ENCODE data around the gene PPP4R3B. TPM values are rescaled to one million over a fixed set of nuclear protein-coding genes. Genes with fewer than 3 reads are reported as not detected.

PPP4R3B gene
- polyA plus RNA-seq, 1 donor (not counting 4 experiments of a cell fraction or from before 2014, with no cell fraction given): 30.1 TPM

DNA sequence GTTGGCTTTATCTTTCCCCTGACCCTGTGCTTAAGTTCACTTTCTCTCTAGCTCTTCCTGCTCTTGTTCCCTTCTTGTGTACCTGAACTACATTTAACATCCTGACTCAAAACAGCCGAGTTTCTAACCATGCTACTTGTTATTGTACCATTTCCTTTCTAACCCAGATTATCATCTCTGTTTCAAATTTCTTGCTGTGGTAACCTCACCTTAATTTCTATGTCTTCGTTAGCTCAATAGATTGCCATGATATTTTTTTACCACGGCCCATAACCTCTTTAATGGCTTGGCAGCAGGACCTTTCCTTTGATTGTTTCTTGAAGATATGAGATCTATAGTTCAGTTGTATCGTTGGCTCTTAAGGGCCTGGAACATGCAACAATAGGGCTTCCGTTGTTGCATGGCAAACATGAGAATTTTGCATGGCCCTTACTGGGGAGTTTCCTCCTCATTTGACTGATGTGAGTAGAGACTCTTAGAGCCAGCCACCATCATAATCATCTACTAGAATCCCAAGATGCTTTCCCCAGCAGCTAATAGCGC, 86.8 kb downstream of the PPP4R3B start:
- H3K36me3 ChIP-seq (ENCODE audit: control insufficient read depth in 2 of 2, extremely low read depth in 1 of 2, insufficient read depth in 2 of 2, low read length in 2 of 2): peaks cover 4 to 6% of the 10 kb centered on the region in 2 experiments
- TF ChIP-seq CTCF (optimal IDR thresholded peaks at IDR 0.05 in 1 of 3, IDR thresholded peaks at IDR 0.05 in 1 of 3, conservative IDR thresholded peaks at IDR 0.05 in 1 of 3; ENCODE audit: extremely low read depth in 1 of 3, insufficient read depth in 2 of 3, low read length in 3 of 3) (no peak), EZH2 (IDR thresholded peaks at IDR 0.05; ENCODE audit: low read length) (no peak)
- H3K9ac ChIP-seq (ENCODE audit: control insufficient read depth, extremely low read depth, insufficient read depth, low read length): no peak overlapping the region
- no peak overlapping the region for H3K4me3 ChIP-seq (ENCODE audit: control insufficient read depth in 2 of 3, extremely low read depth in 1 of 3, insufficient read depth in 2 of 3, low read depth in 1 of 3, low read length in 3 of 3)
- FAIRE-seq: no peak
- H3K27me3 ChIP-seq (ENCODE audit: control insufficient read depth, extremely low read depth, insufficient read depth, low read length): no peaks in the 10 kb centered on the region
- H2AFZ ChIP-seq (ENCODE audit: control insufficient read depth, low read length): no peak overlapping the region
- no peaks in the 10 kb centered on the region for H3K79me2 ChIP-seq (ENCODE audit: control insufficient read depth, insufficient read depth, low read length)
- no peaks in the 10 kb centered on the region for H3K9me1 ChIP-seq (ENCODE audit: control insufficient read depth, extremely low read depth, insufficient read depth, low read length)
- H3K4me1 ChIP-seq (ENCODE audit: control insufficient read depth, extremely low read depth, insufficient read depth, low read length): no peaks in the 10 kb centered on the region
- no peak overlapping the region for H3K27ac ChIP-seq (ENCODE audit: control insufficient read depth, insufficient read depth, low read length)
- H3K9me3 ChIP-seq (ENCODE audit: control insufficient read depth, low read depth, low read length): no peaks in the 10 kb centered on the region
- dilution Hi-C loops (cut with MboI; ENCODE audit: extremely low pct_ligation_motif_present, low sequenced_read_pairs): no loop called here
- H3K4me2 ChIP-seq (ENCODE audit: control insufficient read depth, extremely low read depth, insufficient read depth, low read depth, low read length): no peak overlapping the region
- H4K20me1 ChIP-seq (ENCODE audit: control insufficient read depth, extremely low read depth, insufficient read depth, low read length): no peaks in the 10 kb centered on the region
- no peak for DNase-seq (ENCODE audit: low read depth, low spot score)

- Histone ChIP-seq H3K4me2 (ENCODE audit: control insufficient read depth, extremely low read depth, insufficient read depth, low read depth, low read length) (no peak overlapping the region), H4K20me1 (ENCODE audit: control insufficient read depth, extremely low read depth, insufficient read depth, low read length) (no peaks in the 10 kb centered on the region), H3K36me3 (ENCODE audit: control insufficient read depth in 2 of 2, extremely low read depth in 1 of 2, insufficient read depth in 2 of 2, low read length in 2 of 2) (peaks cover 4% of the 10 kb centered on the region in 2 experiments), H3K9ac (ENCODE audit: control insufficient read depth, extremely low read depth, insufficient read depth, low read length) (no peak overlapping the region), H3K79me2 (ENCODE audit: control insufficient read depth, insufficient read depth, low read length) (no peaks in the 10 kb centered on the region), H3K4me1 (ENCODE audit: control insufficient read depth, extremely low read depth, insufficient read depth, low read length) (no peaks in the 10 kb centered on the region), H3K9me1 (ENCODE audit: control insufficient read depth, extremely low read depth, insufficient read depth, low read length) (no peaks in the 10 kb centered on the region), H3K9me3 (ENCODE audit: control insufficient read depth, low read depth, low read length) (no peaks in the 10 kb centered on the region), H3K27me3 (ENCODE audit: control insufficient read depth, extremely low read depth, insufficient read depth, low read length) (no peaks in the 10 kb centered on the region), H2AFZ (ENCODE audit: control insufficient read depth, low read length) (no peak overlapping the region), H3K27ac (ENCODE audit: control insufficient read depth, insufficient read depth, low read length) (no peak overlapping the region), H3K4me3 (ENCODE audit: control insufficient read depth in 2 of 3, extremely low read depth in 1 of 3, insufficient read depth in 2 of 3, low read depth in 1 of 3, low read length in 3 of 3) (no peak overlapping the region)
- dilution Hi-C loops (cut with MboI; ENCODE audit: extremely low pct_ligation_motif_present, low sequenced_read_pairs): no loop called here
- no peak for DNase-seq (ENCODE audit: low read depth, low spot score)
- FAIRE-seq: no peak
- no peak for TF ChIP-seq CTCF (optimal IDR thresholded peaks at IDR 0.05 in 1 of 3, IDR thresholded peaks at IDR 0.05 in 1 of 3, conservative IDR thresholded peaks at IDR 0.05 in 1 of 3; ENCODE audit: extremely low read depth in 1 of 3, insufficient read depth in 2 of 3, low read length in 3 of 3)
- no peak for TF ChIP-seq EZH2 (IDR thresholded peaks at IDR 0.05; ENCODE audit: low read length)
Measured at GRCh38 chr2:55526174-55526573, 91.2 kb downstream of the PPP4R3B start.
